Activated CD4-positive, alpha-beta T cell treated with anti-CD3 and anti-CD28 coated beads, Interleukin-2, amount 10 ng/mL, durations not matched to agents 7 days and 5 days (primary cell): ENCODE data around the gene ZNF277. TPM values are rescaled to one million over a fixed set of nuclear protein-coding genes. Genes with fewer than 3 reads are reported as not detected.

Source experiments
- CTCF ChIA-PET: fragments of 350-600 bp; sonication (Branson Sonifier 250); formaldehyde crosslinking; loops from one replicate; lab custom pipeline; 2021; ENCODE audit warnings: antibody characterized with exemption; lab: Charles Lee
- POLR2A ChIA-PET: fragments of 350-600 bp; sonication (Branson Sonifier 250); formaldehyde crosslinking; loops from one replicate; lab custom pipeline; 2021; ENCODE audit warnings: antibody characterized with exemption; lab: Charles Lee
- DNase-seq: peaks from one replicate; pipeline ENCODE4 v3.0.0-alpha.2; 2020
- H3K27ac Mint-ChIP-seq: one replicate; pipeline ENCODE4 v1.8.0; 2021; ENCODE audit warnings: mild to moderate bottlenecking, moderate library complexity, mixed read lengths
- H3K27me3 Mint-ChIP-seq: one replicate; pipeline ENCODE4 v1.8.0; 2021; ENCODE audit warnings: mixed read lengths
- H3K36me3 Mint-ChIP-seq: one replicate; pipeline ENCODE4 v1.8.0; 2021; ENCODE audit warnings: low read depth, mixed read lengths
- H3K4me1 Mint-ChIP-seq: one replicate; pipeline ENCODE4 v1.8.0; 2021; ENCODE audit warnings: mixed read lengths
- H3K4me3 Mint-ChIP-seq: one replicate; pipeline ENCODE4 v1.8.0; 2021; ENCODE audit warnings: mild to moderate bottlenecking, moderate library complexity, mixed read lengths
- H3K9me3 Mint-ChIP-seq: one replicate; pipeline ENCODE4 v1.8.0; 2021; ENCODE audit warnings: mixed read lengths
- total RNA-seq, 2 experiments: library from RNA; stranded (reverse); gene quantifications; one replicate each; pipeline ENCODE4 v1.2.3, GENCODE V29; 2021

ZNF277 gene
- total RNA-seq, 2 experiments from 2014 or later = 21.2 to 21.5 TPM

GRCh38 chr7:112254156-112254555, 47.7 kb downstream of the ZNF277 start:
- no peaks in the 10 kb centered on the region for H3K36me3 Mint-ChIP-seq
- ChIA-PET CTCF (no interaction called here), POLR2A (no interaction called here)
- no peaks in the 10 kb centered on the region for H3K27me3 Mint-ChIP-seq
- peaks cover 9% of the 10 kb centered on the region for H3K4me1 Mint-ChIP-seq
- H3K27ac Mint-ChIP-seq = no peak overlapping the region
- no peak overlapping the region for H3K4me3 Mint-ChIP-seq
- DNase-seq = no peak
- H3K9me3 Mint-ChIP-seq = no peaks in the 10 kb centered on the region

DNA sequence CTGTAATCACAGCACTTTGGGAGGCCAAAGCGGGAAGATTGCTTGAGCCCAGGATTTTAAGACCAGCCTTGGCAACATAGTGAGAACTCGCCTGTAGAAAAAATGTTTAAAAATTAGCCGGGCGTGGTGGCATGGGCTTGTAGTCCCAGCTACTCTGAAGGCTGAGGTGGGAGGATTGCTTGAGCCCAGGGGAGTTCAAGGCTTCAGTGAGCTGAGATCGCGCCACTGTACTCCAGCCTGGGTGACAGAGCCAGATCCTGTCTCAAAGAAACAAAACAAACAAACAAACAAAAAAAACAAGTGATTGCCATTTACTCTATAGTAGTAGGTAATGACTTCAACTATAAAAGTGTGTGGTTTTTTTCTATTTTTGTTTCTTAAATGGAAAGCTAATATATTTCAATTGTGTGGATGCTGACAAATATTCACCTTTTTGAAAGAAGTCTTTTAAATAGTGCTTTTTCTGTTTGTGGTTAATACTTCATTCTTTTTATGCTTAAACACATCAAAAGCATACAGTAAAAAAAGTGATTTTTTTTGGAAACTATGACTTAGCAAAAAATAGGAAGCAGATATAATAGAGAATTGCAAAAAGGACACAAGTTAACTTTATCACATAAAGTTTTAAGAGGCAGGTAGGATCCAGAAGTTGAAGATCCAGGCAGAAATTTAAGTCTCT, 48.4 kb downstream of the ZNF277 start:
- H3K27me3 Mint-ChIP-seq = no peaks in the 10 kb centered on the region
- peaks cover 9% of the 10 kb centered on the region for H3K4me1 Mint-ChIP-seq
- H3K4me3 Mint-ChIP-seq = no peak overlapping the region
- POLR2A ChIA-PET = no interaction called here
- DNase-seq = no peak
- CTCF ChIA-PET = no interaction called here
- no peaks in the 10 kb centered on the region for H3K9me3 Mint-ChIP-seq
- no peak overlapping the region for H3K27ac Mint-ChIP-seq
- no peaks in the 10 kb centered on the region for H3K36me3 Mint-ChIP-seq

- ChIA-PET POLR2A (no interaction called here), CTCF (no interaction called here)
- no peak overlapping the region for H3K4me3 Mint-ChIP-seq
- no peak for DNase-seq
- no peak overlapping the region for H3K27ac Mint-ChIP-seq
- no peaks in the 10 kb centered on the region for H3K27me3 Mint-ChIP-seq
- no peaks in the 10 kb centered on the region for H3K36me3 Mint-ChIP-seq
- H3K4me1 Mint-ChIP-seq = peaks cover 9% of the 10 kb centered on the region
- no peaks in the 10 kb centered on the region for H3K9me3 Mint-ChIP-seq
These were observed 48.9 kb downstream of the ZNF277 start for GRCh38 chr7:112255388-112255720.

GRCh38 chr7:112257073-112257472, 50.6 kb downstream of the ZNF277 start:
- Mint-ChIP-seq H3K9me3 (no peaks in the 10 kb centered on the region), H3K4me1 (peaks cover 5% of the 10 kb centered on the region), H3K27ac (no peak overlapping the region), H3K36me3 (peaks cover 2% of the 10 kb centered on the region), H3K4me3 (no peak overlapping the region), H3K27me3 (no peaks in the 10 kb centered on the region)
- CTCF ChIA-PET = no interaction called here
- DNase-seq = no peak
- POLR2A ChIA-PET = no interaction called here

GRCh38 chr7:112260911-112261310, 54.4 kb downstream of the ZNF277 start:
- H3K27ac Mint-ChIP-seq = no peak overlapping the region
- DNase-seq = no peak
- no peak overlapping the region for H3K4me3 Mint-ChIP-seq
- no peaks in the 10 kb centered on the region for H3K9me3 Mint-ChIP-seq
- ChIA-PET CTCF (no interaction called here), POLR2A (no interaction called here)
- H3K27me3 Mint-ChIP-seq = no peaks in the 10 kb centered on the region
- H3K4me1 Mint-ChIP-seq = no peaks in the 10 kb centered on the region
- peaks cover 2% of the 10 kb centered on the region for H3K36me3 Mint-ChIP-seq

DNA sequence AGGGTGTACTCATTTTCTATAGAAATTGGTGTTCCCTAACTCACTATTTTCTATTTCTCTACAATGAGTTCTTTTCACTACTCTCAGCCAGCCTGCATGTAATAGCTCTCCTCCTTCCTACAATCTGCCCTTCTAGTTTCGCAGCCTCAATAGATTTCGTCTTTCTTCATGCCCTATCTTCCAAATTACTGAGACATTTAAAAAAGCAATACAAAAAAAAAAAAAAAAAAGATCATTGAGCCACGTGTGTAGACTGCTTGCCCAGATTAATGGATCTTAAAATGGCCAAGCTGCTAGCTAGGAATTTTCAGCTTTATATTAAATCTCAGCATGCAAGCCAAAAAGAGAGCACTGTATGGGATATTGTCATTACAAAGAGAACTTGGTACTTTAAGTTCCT, 55.5 kb downstream of the ZNF277 start:
- Mint-ChIP-seq H3K27me3 (no peaks in the 10 kb centered on the region), H3K4me1 (peaks cover 1% of the 10 kb centered on the region), H3K9me3 (no peaks in the 10 kb centered on the region), H3K4me3 (no peak overlapping the region), H3K27ac (no peak overlapping the region), H3K36me3 (peaks cover 2% of the 10 kb centered on the region)
- DNase-seq = no peak
- CTCF ChIA-PET = no interaction called here
- POLR2A ChIA-PET = no interaction called here

- Mint-ChIP-seq H3K27ac (no peak overlapping the region), H3K36me3 (peaks cover 2% of the 10 kb centered on the region), H3K27me3 (no peaks in the 10 kb centered on the region), H3K9me3 (no peaks in the 10 kb centered on the region), H3K4me3 (no peak overlapping the region), H3K4me1 (peaks cover 1% of the 10 kb centered on the region)
- ChIA-PET POLR2A (no interaction called here), CTCF (no interaction called here)
- no peak for DNase-seq
These were observed 56.5 kb downstream of the ZNF277 start for GRCh38 chr7:112262855-112263487.

DNA sequence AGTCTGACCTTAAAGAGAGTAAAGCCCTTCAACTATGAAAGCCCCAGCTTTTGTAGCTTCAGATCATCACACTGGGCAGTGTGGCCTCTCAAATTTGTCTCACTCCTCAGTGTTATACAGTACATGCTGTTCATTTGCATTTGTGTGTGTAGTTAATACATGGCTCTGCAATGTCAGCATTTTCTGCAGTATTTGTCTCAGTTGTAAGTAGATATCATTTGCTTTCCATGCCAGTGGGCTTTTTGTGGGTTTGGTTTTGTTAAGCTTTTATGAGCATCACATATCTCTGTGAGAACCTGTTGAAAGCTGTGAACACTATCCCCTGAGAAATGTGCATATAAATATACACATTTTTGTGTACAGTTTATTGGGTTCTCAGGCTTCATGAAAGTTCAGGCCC, 57.0 kb downstream of the ZNF277 start:
- Mint-ChIP-seq H3K4me3 (no peak overlapping the region), H3K36me3 (peaks cover 2% of the 10 kb centered on the region), H3K4me1 (peaks cover 1% of the 10 kb centered on the region), H3K27ac (no peak overlapping the region), H3K9me3 (no peaks in the 10 kb centered on the region), H3K27me3 (no peaks in the 10 kb centered on the region)
- DNase-seq = no peak
- ChIA-PET POLR2A (no interaction called here), CTCF (no interaction called here)

- H3K36me3 Mint-ChIP-seq = peaks cover 2% of the 10 kb centered on the region
- CTCF ChIA-PET = no interaction called here
- H3K4me3 Mint-ChIP-seq = no peak overlapping the region
- H3K4me1 Mint-ChIP-seq = peaks cover 1% of the 10 kb centered on the region
- no peaks in the 10 kb centered on the region for H3K9me3 Mint-ChIP-seq
- no peak for DNase-seq
- no peaks in the 10 kb centered on the region for H3K27me3 Mint-ChIP-seq
- POLR2A ChIA-PET = no interaction called here
- H3K27ac Mint-ChIP-seq = no peak overlapping the region
These were observed 59.6 kb downstream of the ZNF277 start for GRCh38 chr7:112266141-112266540.

DNA sequence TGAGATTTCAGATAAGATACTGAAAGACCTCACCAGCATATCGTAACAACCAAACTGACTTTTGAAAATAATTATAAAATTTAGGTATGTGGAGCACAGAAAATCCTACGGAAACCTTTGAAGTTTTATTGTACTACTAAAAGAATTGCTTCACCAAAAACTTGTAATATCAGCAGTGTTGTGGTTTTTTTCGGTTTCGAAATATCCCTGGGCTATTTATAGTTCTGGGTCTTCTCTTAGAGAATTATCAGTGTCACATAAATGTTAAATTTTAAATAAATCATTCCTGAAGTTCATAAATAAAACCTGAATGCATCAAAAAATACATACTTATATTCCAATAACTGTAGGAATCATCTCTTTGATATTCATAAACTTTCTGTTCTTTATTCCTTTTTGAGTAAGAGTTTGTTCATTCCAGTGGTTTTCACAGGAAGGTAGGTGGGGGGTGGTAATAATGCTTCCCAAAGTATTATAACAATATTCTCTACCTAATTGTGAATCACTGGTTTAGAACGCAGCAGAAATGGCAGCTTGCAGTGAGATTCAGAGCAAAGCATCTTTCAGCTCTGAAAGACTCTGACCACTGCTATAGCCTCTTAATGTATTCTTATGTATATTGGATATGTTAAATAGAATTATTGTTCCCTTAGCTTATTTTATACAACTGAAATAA, 60.2 kb downstream of the ZNF277 start:
- no peak for DNase-seq
- ChIA-PET CTCF (no interaction called here), POLR2A (no interaction called here)
- H3K4me3 Mint-ChIP-seq = no peak overlapping the region
- no peak overlapping the region for H3K27ac Mint-ChIP-seq
- no peaks in the 10 kb centered on the region for H3K27me3 Mint-ChIP-seq
- no peaks in the 10 kb centered on the region for H3K9me3 Mint-ChIP-seq
- peaks cover 2% of the 10 kb centered on the region for H3K36me3 Mint-ChIP-seq
- H3K4me1 Mint-ChIP-seq = peaks cover 1% of the 10 kb centered on the region

GRCh38 chr7:112267944-112268691, 61.6 kb downstream of the ZNF277 start:
- H3K27ac Mint-ChIP-seq = no peak overlapping the region
- DNase-seq = no peak
- peaks cover 6% of the 10 kb centered on the region for H3K4me1 Mint-ChIP-seq
- no peaks in the 10 kb centered on the region for H3K9me3 Mint-ChIP-seq
- H3K27me3 Mint-ChIP-seq = no peaks in the 10 kb centered on the region
- ChIA-PET CTCF (no interaction called here), POLR2A (no interaction called here)
- H3K4me3 Mint-ChIP-seq = no peak overlapping the region
- H3K36me3 Mint-ChIP-seq = no peaks in the 10 kb centered on the region

DNA sequence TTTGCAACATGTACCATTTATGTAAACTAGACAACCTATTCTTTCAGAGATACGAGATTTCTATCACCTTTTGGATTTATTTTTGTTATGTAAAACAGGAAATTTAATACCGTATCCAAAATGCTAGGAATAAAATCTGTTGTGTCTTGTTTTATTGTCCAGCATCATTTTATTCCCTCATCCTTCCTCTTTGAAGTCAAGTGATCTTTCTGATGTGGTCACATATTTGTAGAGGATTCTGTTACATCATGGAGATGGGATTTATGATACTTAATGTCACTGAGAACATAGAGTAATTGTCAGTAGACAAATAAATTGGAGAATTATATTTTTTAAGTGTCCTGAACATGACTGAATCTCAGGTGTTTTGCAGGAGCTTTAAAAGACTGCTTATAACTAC, 64.7 kb downstream of the ZNF277 start:
- Mint-ChIP-seq H3K36me3 (no peaks in the 10 kb centered on the region), H3K9me3 (no peaks in the 10 kb centered on the region), H3K27me3 (no peaks in the 10 kb centered on the region), H3K4me3 (no peak overlapping the region), H3K27ac (no peak overlapping the region), H3K4me1 (peaks cover 9% of the 10 kb centered on the region)
- no peak for DNase-seq
- POLR2A ChIA-PET = no interaction called here
- CTCF ChIA-PET = no interaction called here

DNA sequence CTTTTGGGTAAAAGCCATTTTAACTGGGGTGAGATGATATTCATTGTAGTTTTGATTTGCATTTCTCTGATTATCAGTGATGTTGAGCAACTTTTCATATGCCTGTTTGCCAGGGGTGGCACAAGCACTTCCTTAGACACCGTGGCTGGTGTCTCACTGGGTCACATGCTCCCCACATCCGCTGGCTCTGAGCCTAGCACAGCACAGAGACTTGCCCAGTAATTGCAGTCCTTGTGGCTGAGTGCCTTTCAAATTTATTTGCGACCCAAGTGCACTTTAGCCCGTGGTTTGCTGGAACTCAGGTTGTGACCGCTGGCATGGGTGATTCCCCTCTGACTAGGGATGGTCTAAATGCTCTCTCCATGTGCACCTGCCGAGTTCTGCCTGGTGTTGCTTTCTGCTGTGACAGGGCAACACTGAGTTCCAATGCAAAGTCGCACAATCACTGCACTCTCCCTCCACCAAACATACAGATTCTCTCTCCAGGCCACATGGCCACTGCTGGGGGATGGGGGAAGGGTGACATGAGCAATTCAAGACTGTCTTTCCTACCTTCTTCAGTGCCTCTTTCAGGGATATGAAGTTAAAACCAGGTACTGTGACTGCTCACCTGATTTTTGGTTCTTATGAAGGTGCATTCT, 66.5 kb downstream of the ZNF277 start:
- Mint-ChIP-seq H3K36me3 (no peaks in the 10 kb centered on the region), H3K4me1 (peaks cover 8% of the 10 kb centered on the region), H3K4me3 (no peak overlapping the region), H3K27me3 (no peaks in the 10 kb centered on the region), H3K9me3 (no peaks in the 10 kb centered on the region), H3K27ac (no peak overlapping the region)
- no peak for DNase-seq
- ChIA-PET POLR2A (no interaction called here), CTCF (no interaction called here)
